Ureter (tissue), 1 donor: ENCODE data around the gene CEP41. TPM values are rescaled to one million over a fixed set of nuclear protein-coding genes. Genes with fewer than 3 reads are reported as not detected.
"Not testable (repeated sequence)": the region's sequence is repeated elsewhere in the genome, so short reads cannot be mapped to it uniquely, and the experiment has no call there.

Source experiments
- DNase-seq: peaks from one replicate; pipeline ENCODE4 v3.0.0-alpha.2; 2020; ENCODE audit warnings: low spot score
- total RNA-seq: library from RNA; stranded (reverse); gene quantifications from one replicate; pipeline ENCODE4 v1.2.4, GENCODE V29; 2023
- donor health status: DM: yes; HTN: yes; CAD: no.

Gene CEP41
- total RNA-seq, 1 donor from 2014 or later: 16.4 TPM

DNA sequence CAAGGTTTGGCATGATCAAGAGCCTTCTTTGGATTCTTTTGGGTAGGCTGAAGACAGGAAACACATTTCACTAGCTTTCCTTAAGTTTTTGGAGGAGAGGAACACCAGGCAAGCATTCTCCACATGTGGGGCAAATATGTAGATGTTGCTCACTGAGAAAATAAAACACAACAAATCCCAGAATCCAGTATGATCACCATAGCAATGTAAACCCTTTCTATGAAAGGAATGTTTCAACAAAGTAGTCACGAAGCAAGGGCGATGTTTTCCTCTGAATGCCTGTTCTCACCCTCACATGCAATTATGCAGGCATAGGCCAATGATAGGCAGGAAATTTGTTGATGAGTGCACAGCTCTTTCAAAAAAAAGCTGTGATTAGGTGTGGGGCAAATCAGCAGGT, 20.5 kb upstream of the CEP41 start:
- DNase-seq: no peak

DNA sequence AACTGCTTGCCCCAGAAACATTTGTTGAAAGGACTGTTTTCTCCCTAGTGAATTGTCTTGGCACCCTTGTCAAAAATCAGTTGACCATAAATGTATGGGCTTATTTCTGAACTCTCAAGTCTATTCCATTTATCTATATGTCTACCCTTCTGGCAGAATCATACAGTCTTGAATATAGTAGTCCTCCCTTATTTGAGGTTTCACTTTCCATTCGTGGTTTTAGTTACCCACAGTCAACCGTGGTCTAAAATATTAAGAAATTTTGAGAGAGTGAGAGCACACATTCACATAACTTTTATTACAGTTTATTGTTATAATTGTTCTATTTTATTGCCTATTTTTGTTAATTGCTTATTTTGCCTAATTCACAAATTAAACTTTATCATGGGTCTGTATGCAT, 17.4 kb upstream of the CEP41 start:
- no peak for DNase-seq

GRCh38 chr7:130454959-130455358, 14.1 kb upstream of the CEP41 start:
- DNase-seq: no peak

DNA sequence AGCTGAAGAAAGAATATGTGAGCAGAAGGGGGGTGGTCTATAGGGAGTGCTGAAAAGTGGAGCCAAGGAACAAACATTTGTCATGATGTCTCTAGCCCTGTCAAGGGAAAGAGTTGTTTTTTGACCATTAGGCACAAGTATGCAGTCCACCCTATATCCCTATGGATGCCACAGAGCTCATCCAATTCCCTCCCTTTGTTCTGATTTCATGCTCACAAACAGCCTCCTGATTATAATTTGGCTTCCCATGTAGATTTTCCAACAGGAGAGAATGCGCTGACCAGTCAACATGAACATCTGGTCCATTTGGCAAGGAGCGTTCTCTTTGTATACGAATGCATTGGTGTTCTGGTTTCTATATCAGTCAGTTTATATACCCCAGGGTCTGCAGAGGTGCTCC, 12.1 kb upstream of the CEP41 start:
- no peak for DNase-seq

GRCh38 chr7:130451344-130451743, 10.5 kb upstream of the CEP41 start:
- not testable (repeated sequence) for DNase-seq

GRCh38 chr7:130446259-130446658, 5.4 kb upstream of the CEP41 start:
- no peak for DNase-seq

- DNase-seq: no peak
Measured at GRCh38 chr7:130444751-130445407, 4.1 kb upstream of the CEP41 start.

- DNase-seq: no peak
Measured at GRCh38 chr7:130444234-130444633, 3.4 kb upstream of the CEP41 start.

DNA sequence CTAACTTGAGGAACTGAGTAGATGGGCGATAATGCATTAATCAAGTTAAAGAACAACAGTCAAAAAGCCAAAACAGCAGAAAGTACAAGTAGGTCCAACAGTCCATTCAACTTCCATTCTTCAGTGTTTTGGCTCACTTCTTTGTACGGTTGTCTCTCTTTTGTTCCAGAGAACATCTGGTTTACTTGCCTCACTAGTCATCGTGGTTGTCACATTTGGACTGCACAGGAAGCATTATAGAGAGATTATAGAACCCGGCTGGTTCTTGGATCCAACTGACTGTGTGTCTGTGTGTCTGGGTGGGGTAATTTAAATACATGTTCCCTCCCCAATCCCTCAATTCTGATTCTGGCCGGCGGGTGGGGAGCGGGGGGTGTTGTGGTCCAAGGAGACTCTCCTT, 1.8 kb upstream of the CEP41 start:
- no peak for DNase-seq

DNA sequence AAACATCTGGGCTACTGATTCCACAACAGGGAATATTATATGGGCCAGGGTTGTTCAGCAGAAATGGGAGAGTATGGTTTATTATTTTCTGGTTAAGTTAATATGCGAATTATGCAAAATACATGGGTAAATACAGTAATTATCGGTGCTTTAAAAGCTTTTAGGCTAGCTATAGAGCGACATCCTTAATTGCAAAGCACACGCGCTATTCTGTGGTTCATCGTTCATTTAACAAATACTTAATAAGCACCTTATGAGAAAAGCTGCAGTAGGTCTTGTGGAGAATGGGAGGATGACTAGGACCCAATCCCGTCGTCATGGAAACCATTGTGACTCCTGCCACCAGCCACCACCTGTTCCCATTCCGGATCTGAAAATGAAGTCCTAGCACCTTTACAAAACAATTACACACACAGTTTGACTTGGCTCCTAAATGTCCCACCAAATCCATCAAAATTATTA, 623 bp upstream of the CEP41 start:
- no peak for DNase-seq

GRCh38 chr7:130436253-130436652, 4.6 kb downstream of the CEP41 start:
- no peak for DNase-seq

DNA sequence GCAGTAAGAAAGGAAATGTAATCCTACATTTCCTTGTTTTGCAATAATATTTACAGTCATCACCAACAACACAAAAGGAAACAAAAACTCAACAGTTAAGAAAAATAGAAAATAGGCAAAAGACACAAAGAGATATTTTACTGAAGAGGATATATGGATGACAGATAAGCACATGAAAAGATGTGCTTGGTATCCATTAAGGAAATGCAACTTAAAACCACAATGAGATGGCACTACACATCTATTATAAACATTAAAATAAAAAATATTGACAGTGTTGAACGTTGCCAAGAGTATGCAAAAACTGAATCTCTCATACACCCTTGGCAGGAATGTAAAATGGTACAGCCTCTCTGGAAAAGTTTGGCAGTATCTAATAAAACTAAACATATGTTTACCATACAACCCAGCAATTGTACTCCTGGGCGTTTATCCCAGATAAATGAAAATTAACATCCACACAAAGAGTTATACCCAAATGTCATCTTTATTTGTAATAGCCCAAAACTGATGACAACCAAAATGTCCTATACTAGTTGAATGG, 5.4 kb downstream of the CEP41 start:
- no peak for DNase-seq

GRCh38 chr7:130433301-130433700, 7.5 kb downstream of the CEP41 start:
- DNase-seq: no peak

GRCh38 chr7:130432886-130433285, 7.9 kb downstream of the CEP41 start:
- no peak for DNase-seq

GRCh38 chr7:130430841-130431666, 9.8 kb downstream of the CEP41 start:
- no peak for DNase-seq

- no peak for DNase-seq
Measured at GRCh38 chr7:130430115-130430514, 10.7 kb downstream of the CEP41 start.

DNA sequence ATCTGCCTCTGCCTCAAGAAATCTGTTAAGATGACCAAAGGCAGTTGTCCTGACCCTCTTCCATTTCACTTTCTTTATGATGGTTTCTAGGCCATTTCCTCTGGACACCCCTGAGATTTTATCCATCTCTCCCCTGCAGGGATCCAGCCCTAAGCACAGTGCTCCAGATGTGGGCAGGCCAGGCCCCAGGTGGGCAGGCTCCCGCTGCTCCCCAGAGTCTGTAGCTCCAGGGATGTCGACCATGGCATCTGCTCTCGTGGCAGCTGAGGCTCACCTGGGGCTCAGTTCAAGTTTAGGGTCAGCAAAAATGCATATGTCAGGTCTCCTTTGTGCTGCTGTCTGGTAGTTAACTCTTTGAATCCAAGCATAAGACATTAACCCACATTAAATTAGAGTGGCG, 11.8 kb downstream of the CEP41 start:
- DNase-seq: no peak

GRCh38 chr7:130426564-130426963, 14.3 kb downstream of the CEP41 start:
- no peak for DNase-seq

GRCh38 chr7:130425796-130426195, 15.0 kb downstream of the CEP41 start:
- no peak for DNase-seq

- no peak for DNase-seq
Measured at GRCh38 chr7:130423501-130424037, 17.2 kb downstream of the CEP41 start.

DNA sequence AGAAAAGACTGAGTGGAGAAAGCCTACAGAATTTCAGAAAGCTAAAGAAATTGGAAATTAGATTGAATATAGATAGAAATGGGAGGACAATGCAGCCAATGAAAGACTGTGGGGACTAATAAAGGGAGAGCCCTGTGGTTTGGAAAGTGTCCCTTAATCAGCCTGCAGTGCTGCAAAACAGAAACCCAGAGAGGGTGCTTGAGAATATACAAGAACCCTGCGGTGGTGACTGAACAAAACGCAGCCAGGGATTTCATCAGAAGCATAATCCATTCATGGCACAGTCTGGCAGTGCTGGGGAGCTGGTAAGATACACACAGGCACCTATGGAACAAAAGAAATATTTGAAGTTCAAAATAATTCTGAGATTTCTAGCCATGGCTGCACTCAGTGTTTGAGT, 19.1 kb downstream of the CEP41 start:
- no peak for DNase-seq

DNA sequence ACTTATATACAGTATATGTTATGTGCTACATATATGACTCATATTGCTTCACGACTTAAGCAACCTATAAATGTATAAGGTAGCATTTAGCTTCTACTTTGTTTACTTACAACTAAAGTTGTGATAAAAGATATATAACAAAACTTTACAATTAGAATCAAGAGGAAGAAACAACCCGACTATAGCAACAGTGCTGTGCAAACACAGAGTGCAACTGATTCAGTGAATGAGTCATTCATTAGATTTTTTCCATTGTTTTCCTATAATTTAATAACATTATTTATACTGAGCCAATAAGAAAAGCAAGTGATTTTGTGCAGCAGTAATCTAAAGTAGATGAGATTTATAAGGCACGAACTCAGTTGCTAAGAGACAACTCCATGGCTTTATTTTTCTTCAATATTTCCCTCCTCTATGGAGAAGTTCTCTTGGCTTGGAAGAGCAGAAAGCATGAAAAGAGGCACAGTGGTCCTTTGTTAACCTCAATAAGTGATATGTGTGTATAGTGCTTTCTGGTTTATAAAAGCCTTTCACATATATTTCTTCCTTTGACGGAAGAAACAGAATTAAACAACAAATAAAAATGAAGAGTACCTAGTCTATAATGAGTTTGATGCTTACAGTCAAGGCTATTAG, 19.8 kb downstream of the CEP41 start:
- no peak for DNase-seq
